H1 (cell line): ENCODE results near the gene SLC25A21. TPM values are rescaled to one million over a fixed set of nuclear protein-coding genes. Genes with fewer than 3 reads are reported as not detected.

Experiments used
- CTCF ChIA-PET: fragments of 300-600 bp; sonication (Branson Sonifier 250); formaldehyde crosslinking; loops from one replicate; lab custom pipeline; 2021; ENCODE audit not compliant: partially characterized antibody; lab: Charles Lee
- POLR2A ChIA-PET: fragments of 300-600 bp; sonication (Branson Sonifier 250); formaldehyde crosslinking; loops from one replicate; lab custom pipeline; 2021; ENCODE audit warnings: inconsistent platforms; ENCODE audit not compliant: partially characterized antibody; lab: Charles Lee
- DNase-seq, 2 experiments: peaks; one replicate each; pipeline versions ENCODE4 v3.0.0 to v3.0.0-alpha.2; 2010 to 2022; ENCODE audit warnings: low spot score in 2 of 2, low read depth in 1 of 2, mixed read lengths in 1 of 2
- FAIRE-seq: peaks from 2 replicates; lab custom pipeline; 2011; peaks lifted over from hg19 to GRCh38; lab: Jason Lieb, UNC
- H2AFZ ChIP-seq: 2 replicates; pipeline ENCODE4 v1.8.1; 2012; ENCODE audit warnings: low read length, inconsistent platforms
- H2AK5ac ChIP-seq: 2 replicates; pipeline ENCODE4 v1.6.1; 2013; ENCODE audit warnings: low read depth, low read length
- H2BK120ac ChIP-seq: replicated peaks from 2 replicates; pipeline ENCODE3; 2013; ENCODE audit warnings: low read depth, low read length, inconsistent platforms
- H2BK12ac ChIP-seq: 2 replicates; pipeline ENCODE4 v1.6.1; 2013; ENCODE audit warnings: low read depth, low read length
- H2BK15ac ChIP-seq: 2 replicates; pipeline ENCODE4 v1.6.1; 2013; ENCODE audit warnings: low read length
- H2BK20ac ChIP-seq: 2 replicates; pipeline ENCODE4 v1.6.1; 2013; ENCODE audit warnings: low read length
- H2BK5ac ChIP-seq: 2 replicates; pipeline ENCODE4 v1.6.1; 2013; ENCODE audit warnings: low read depth, low read length
- H3K14ac ChIP-seq: 2 replicates; pipeline ENCODE4 v1.6.1; 2013; ENCODE audit warnings: inconsistent platforms; ENCODE audit not compliant: insufficient read length
- H3K18ac ChIP-seq: 2 replicates; pipeline ENCODE4 v1.6.1; 2013; ENCODE audit warnings: low read length; ENCODE audit errors: extremely low read depth
- H3K23ac ChIP-seq: 2 replicates; pipeline ENCODE4 v1.6.1; 2013; ENCODE audit warnings: inconsistent platforms; ENCODE audit not compliant: insufficient read length
- H3K23me2 ChIP-seq: 2 replicates; pipeline ENCODE4 v1.6.1; 2013; ENCODE audit warnings: low read depth, low read length
- H3K27ac ChIP-seq: 2 replicates; pipeline ENCODE4 v1.6.1; 2011; ENCODE audit warnings: low read depth, low read length, inconsistent platforms
- H3K27me3 ChIP-seq, 4 experiments: replicated peaks in 1 of 4; 1 replicate in 1 of 4; 2 replicates in 3 of 4; pipeline versions ENCODE4 v1.6.1 to v1.8.1; 2011 to 2013; ENCODE audit warnings: low read length in 3 of 4, mild to moderate bottlenecking in 3 of 4, inconsistent platforms in 2 of 4, mixed read lengths in 2 of 4, moderate library complexity in 1 of 4; ENCODE audit not compliant: control insufficient read depth in 3 of 4, insufficient read depth in 3 of 4; ENCODE audit errors: extremely low read depth in 1 of 4
- H3K36me3 ChIP-seq, 4 experiments: 2 replicates each; pipeline versions ENCODE4 v1.6.1 to v1.8.1; 2011 to 2013; ENCODE audit warnings: mild to moderate bottlenecking in 4 of 4, low read length in 3 of 4, moderate library complexity in 2 of 4, control low read depth in 1 of 4, inconsistent platforms in 1 of 4; ENCODE audit not compliant: insufficient read depth in 4 of 4, control insufficient read depth in 2 of 4
- H3K4ac ChIP-seq: replicated peaks from 2 replicates; pipeline ENCODE3; 2013; ENCODE audit warnings: low read length, low read depth, mixed read lengths, inconsistent platforms; ENCODE audit not compliant: insufficient read length
- H3K4me1 ChIP-seq, 4 experiments: replicated peaks in 1 of 4; 1 replicate in 1 of 4; 2 replicates in 3 of 4; pipeline versions ENCODE4 v1.6.1 to v1.8.1; 2011 to 2013; ENCODE audit warnings: low read length in 3 of 4, inconsistent platforms in 2 of 4, mixed read lengths in 1 of 4; ENCODE audit not compliant: insufficient read depth in 4 of 4, control insufficient read depth in 3 of 4
- H3K4me2 ChIP-seq, 2 experiments: 2 replicates each; pipeline versions ENCODE4 v1.6.1 to v1.8.1; 2011 to 2013; ENCODE audit warnings: low read depth in 2 of 2, low read length in 2 of 2, control low read depth in 1 of 2, inconsistent platforms in 1 of 2, mild to moderate bottlenecking in 1 of 2; ENCODE audit not compliant: insufficient read depth in 1 of 2
- H3K4me3 ChIP-seq, 4 experiments: fragments of 200-600, 300-600 bp in 1 of 4; sonication (generic), shearing (Covaris generic), sonication (Bioruptor Twin) in 1 of 4; 2 replicates each; pipeline versions ENCODE4 v1.5.1 to v1.8.1; 2011 to 2016; ENCODE audit warnings: low read length in 4 of 4, low read depth in 3 of 4, control low read depth in 2 of 4, inconsistent platforms in 2 of 4, mild to moderate bottlenecking in 2 of 4, mixed read lengths in 1 of 4, moderate library complexity in 1 of 4; ENCODE audit not compliant: insufficient read depth in 2 of 4; ENCODE audit errors: extremely low read depth in 1 of 4
- H3K56ac ChIP-seq: replicated peaks from 2 replicates; pipeline ENCODE3; 2013; ENCODE audit warnings: low read depth, mild to moderate bottlenecking, mixed read lengths, low read length, inconsistent platforms; ENCODE audit not compliant: insufficient read length
- H3K79me1 ChIP-seq: 2 replicates; pipeline ENCODE4 v1.6.1; 2013; ENCODE audit warnings: low read depth, low read length, control low read depth
- H3K79me2 ChIP-seq, 2 experiments: 2 replicates each; pipeline versions ENCODE4 v1.6.1 to v1.8.1; 2012 to 2013; ENCODE audit warnings: low read length in 2 of 2, mild to moderate bottlenecking in 2 of 2, inconsistent platforms in 1 of 2; ENCODE audit not compliant: insufficient read depth in 2 of 2, control insufficient read depth in 1 of 2
- H3K9ac ChIP-seq, 4 experiments: replicated peaks in 1 of 4; 1 replicate in 1 of 4; 2 replicates in 3 of 4; pipeline versions ENCODE4 v1.6.1 to v1.8.1; 2011 to 2013; ENCODE audit warnings: low read depth in 3 of 4, low read length in 3 of 4, control low read depth in 2 of 4, mild to moderate bottlenecking in 2 of 4, moderate library complexity in 2 of 4, inconsistent platforms in 1 of 4; ENCODE audit errors: extremely low read depth in 1 of 4
- H3K9me3 ChIP-seq, 2 experiments: 2 replicates each; pipeline versions ENCODE4 v1.6.1 to v1.8.1; 2012 to 2013; ENCODE audit warnings: mild to moderate bottlenecking in 2 of 2, moderate library complexity in 2 of 2, control low read depth in 1 of 2, inconsistent platforms in 1 of 2, low read depth in 1 of 2, low read length in 1 of 2, mixed read lengths in 1 of 2; ENCODE audit not compliant: insufficient read depth in 2 of 2
- H4K20me1 ChIP-seq, 2 experiments: replicated peaks in 1 of 2; 2 replicates each; pipeline versions ENCODE3 to v1.8.1; 2011 to 2013; ENCODE audit warnings: inconsistent platforms in 2 of 2, low read length in 2 of 2, mild to moderate bottlenecking in 1 of 2; ENCODE audit not compliant: insufficient read depth in 2 of 2, control insufficient read depth in 1 of 2
- H4K5ac ChIP-seq: 2 replicates; pipeline ENCODE4 v1.6.1; 2013; ENCODE audit warnings: low read length, low read depth, mixed read lengths, inconsistent platforms; ENCODE audit not compliant: insufficient read length
- H4K8ac ChIP-seq: 2 replicates; pipeline ENCODE4 v1.8.0; 2013; ENCODE audit warnings: mild to moderate bottlenecking, moderate library complexity, low read length, inconsistent platforms; ENCODE audit not compliant: insufficient read depth; ENCODE audit errors: extremely low read depth
- H4K91ac ChIP-seq: replicated peaks from 2 replicates; pipeline ENCODE3; 2013; ENCODE audit warnings: low read length, mixed read lengths, inconsistent platforms; ENCODE audit not compliant: insufficient read length
- CBX5 ChIP-seq: fragments of 300-800, 300-1000 bp; sonication (generic); IDR thresholded peaks from 2 replicates; pipeline ENCODE4 v1.7.1; 2016; ENCODE audit warnings: antibody characterized with exemption, low read length, low read depth
- NRF1 ChIP-seq: IDR thresholded peaks from 2 replicates; pipeline ENCODE4 v1.6.1; 2011; ENCODE audit warnings: mild to moderate bottlenecking, low read depth, low read length, improper control_type of control experiment
- RAD21 ChIP-seq, 2 experiments: IDR thresholded peaks in 1 of 2; conservative IDR thresholded peaks in 1 of 2; 2 replicates each; pipeline ENCODE4 v1.6.1; 2011; ENCODE audit warnings: low read depth in 2 of 2, low read length in 2 of 2, improper control_type of control experiment in 1 of 2, inconsistent platforms in 1 of 2, mild to moderate bottlenecking in 1 of 2, moderate library complexity in 1 of 2
- RNF2 ChIP-seq: fragments of 200-900, 300-1000 bp; sonication (generic); IDR thresholded peaks from 2 replicates; pipeline ENCODE4 v1.7.1; 2016; ENCODE audit warnings: borderline replicate concordance, low read depth, mild to moderate bottlenecking, antibody characterized with exemption, low read length; ENCODE audit not compliant: poor library complexity, severe bottlenecking; ENCODE audit errors: missing control alignments
- WGBS, 2 experiments: shearing (Covaris generic) in 1 of 2; methylation state at CpG; one replicate each; pipeline versions ENCODE4 v1.1.6 to v1.1.7; 2013 to 2015; ENCODE audit warnings: low lambda C conversion rate in 2 of 2, mixed read lengths in 2 of 2, inconsistent platforms in 1 of 2, low coverage in 1 of 2, missing lambda C conversion rate in 1 of 2; ENCODE audit not compliant: insufficient replicate concordance in 2 of 2, insufficient coverage in 1 of 2, insufficient read length in 1 of 2; ENCODE audit errors: extremely low coverage in 1 of 2, missing lambda C conversion rate in 1 of 2; 5-methylcytosine and 5-hydroxymethylcytosine counted together
- polyA plus RNA-seq, 7 experiments: library from polyadenylated mRNA; depleted of rRNA in 3 of 7; stranded (reverse) in 5 of 7; unstranded in 2 of 7; fragments of >200 nt in 5 of 7; fragments of 200-250 nt in 2 of 7; gene quantifications; 1 replicate in 5 of 7; 2 replicates in 1 of 7; 4 replicates in 1 of 7; pipeline versions ENCODE4 v1.2.1 to v1.2.3, GENCODE V29; 2011 to 2013; ENCODE audit warnings: missing spikeins in 2 of 7, mixed read lengths in 2 of 7
- total RNA-seq: library from RNA; stranded (reverse); fragmentation: NEBNext Ultra II Directional; extraction: Animal tissue kit (Norgen Biotek cat#: 25700); gene quantifications from 2 replicates; pipeline ENCODE4 v1.2.1, GENCODE V29; 2021
- TF ChIP-seq, protein P1 (sequence below): IDR thresholded peaks from 2 replicates; pipeline ENCODE4 v1.6.1; 2011; ENCODE audit warnings: low read depth, mild to moderate bottlenecking, low read length; ENCODE audit not compliant: insufficient read depth

Gene SLC25A21
- total and polyA plus RNA-seq, 2 of the 8 experiments (the other 6 are each of a cell fraction or from before 2014, with no cell fraction given): 6.9 to 15.7 TPM

- Histone ChIP-seq H2BK12ac (0 out of 2 replicates have a peak overlapping the region, but pooled peaks have one; percentile 29), H3K27me3 (no peaks in the 10 kb centered on the region), H2AK5ac (no peak overlapping the region; the same call in 1 of the 2 replicates), H3K9ac (no peak overlapping the region), H3K23ac (no peak overlapping the region), H4K91ac (no peak overlapping the region), H3K4me3 (no peak overlapping the region), H3K18ac (no peak overlapping the region), H2BK120ac (no peak overlapping the region), H2BK5ac (no peak overlapping the region), H2BK20ac (no peak overlapping the region), H3K23me2 (no peaks in the 10 kb centered on the region; the same call in 1 of the 2 replicates), H2BK15ac (no peak overlapping the region), H3K27ac (no peak overlapping the region), H3K14ac (no peak overlapping the region), H4K8ac (no peak overlapping the region), H3K79me2 (no peaks in the 10 kb centered on the region), H3K36me3 (no peaks in the 10 kb centered on the region), H3K4ac (no peak overlapping the region), H2AFZ (no peak overlapping the region), H3K79me1 (no peaks in the 10 kb centered on the region), H3K4me1 (peaks cover 0 to 12% (median 0%) of the 10 kb centered on the region in 4 experiments; a peak in 3 of 7 replicates), H4K20me1 (no peaks in the 10 kb centered on the region), H4K5ac (no peak overlapping the region), H3K56ac (no peak overlapping the region), H3K4me2 (no peak overlapping the region), H3K9me3 (no peaks in the 10 kb centered on the region)
- 77% methylated on average over 9 of the region's 9 CpGs; no CpG with 5 or more reads in 1 of the 2 experiments for WGBS, 2 experiments
- no peak for FAIRE-seq
- CTCF ChIA-PET: interaction anchor here (0.9 to 1.5 kb wide), 3 partner anchors 17 to 259 kb away, joined by 3 to 7 read pairs (median 4); no protein-coding TSS in a partner anchor
- POLR2A ChIA-PET: interaction anchor here (0.7 kb wide), 1 partner anchor 11 kb away, joined by 3 read pairs; no protein-coding TSS in a partner anchor
- TF ChIP-seq, protein P1, sequence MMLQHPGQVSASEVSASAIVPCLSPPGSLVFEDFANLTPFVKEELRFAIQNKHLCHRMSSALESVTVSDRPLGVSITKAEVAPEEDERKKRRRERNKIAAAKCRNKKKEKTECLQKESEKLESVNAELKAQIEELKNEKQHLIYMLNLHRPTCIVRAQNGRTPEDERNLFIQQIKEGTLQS: no peak
- TF ChIP-seq RAD21 (IDR thresholded peaks at IDR 0.05 in 1 of 2, conservative IDR thresholded peaks at IDR 0.05 in 1 of 2; ENCODE audit: low read depth in 2 of 2, low read length in 2 of 2) (no peak), NRF1 (no peak), RNF2 (no peak), CBX5 (no peak)
- DNase-seq: no peak
These were observed 489.2 kb downstream of the SLC25A21 start for GRCh38 chr14:36683083-36683724.
